T-helper 1 cell (primary cell): ENCODE data around the gene CKAP4.

Source experiments
- DNase-seq, 5 donors: peaks; one replicate each; pipeline ENCODE4 v3.0.0-alpha.2; 2012 to 2020

Gene CKAP4

GRCh38 chr12:106239951-106240335, 7.9 kb downstream of the CKAP4 start:
- no peak for DNase-seq

DNA sequence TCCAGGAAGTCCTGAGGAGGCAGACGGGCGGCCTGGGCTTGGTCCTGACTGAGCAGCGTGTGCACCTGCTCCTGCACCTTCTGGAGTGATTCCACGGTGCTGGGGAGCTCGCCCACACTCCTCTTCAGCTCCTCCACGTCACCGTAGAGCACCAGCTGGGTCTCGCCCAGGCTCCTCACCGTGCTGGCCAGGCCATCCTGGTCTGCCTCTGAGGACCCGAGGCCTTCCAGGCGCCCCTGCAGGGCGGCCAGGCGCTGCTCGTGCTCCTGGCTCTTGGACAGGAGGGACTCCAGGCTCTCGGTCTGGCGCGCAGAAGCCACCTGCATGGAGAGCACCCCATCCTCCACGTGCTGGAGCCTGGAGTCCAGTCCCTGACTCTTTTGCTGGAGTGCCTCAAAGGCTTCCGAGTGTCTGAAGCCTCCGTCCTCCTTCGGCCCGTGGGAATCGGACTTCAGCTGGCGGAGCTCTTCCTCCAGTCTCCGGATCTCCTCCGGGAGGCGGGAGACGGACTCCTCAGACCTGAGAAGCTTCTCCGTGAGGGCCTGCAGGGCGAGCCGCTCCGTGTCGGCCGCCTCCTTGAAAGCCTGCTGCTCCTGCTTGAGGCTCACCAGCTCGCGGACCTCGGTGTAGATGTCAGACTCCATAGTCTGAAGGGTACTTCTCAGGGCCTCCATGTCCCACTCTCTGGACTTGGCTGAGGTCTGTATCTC, 8.4 kb downstream of the CKAP4 start:
- no peak for DNase-seq

- DNase-seq, result no peak
Observed at GRCh38 chr12:106238146-106238545, 9.7 kb downstream of the CKAP4 start.

DNA sequence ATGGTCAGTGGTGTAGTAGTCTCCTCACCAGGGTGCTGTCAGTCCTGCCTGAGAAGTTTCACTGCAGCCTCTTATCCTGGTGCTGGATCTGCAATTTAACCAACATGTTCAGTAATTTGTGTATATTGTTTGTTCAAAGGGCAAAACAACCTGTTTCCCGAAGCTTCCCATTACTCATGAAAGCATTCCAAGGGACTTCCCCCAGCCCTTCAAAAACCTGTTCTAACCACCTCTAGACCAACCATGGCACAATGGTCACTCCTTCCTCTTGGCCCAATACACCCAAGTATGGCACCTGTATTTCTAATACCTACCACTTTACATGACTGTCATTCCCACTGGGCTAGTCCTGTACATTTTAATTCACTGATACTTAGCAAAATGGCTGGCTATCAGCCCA, 12.1 kb downstream of the CKAP4 start:
- no peak for DNase-seq

DNA sequence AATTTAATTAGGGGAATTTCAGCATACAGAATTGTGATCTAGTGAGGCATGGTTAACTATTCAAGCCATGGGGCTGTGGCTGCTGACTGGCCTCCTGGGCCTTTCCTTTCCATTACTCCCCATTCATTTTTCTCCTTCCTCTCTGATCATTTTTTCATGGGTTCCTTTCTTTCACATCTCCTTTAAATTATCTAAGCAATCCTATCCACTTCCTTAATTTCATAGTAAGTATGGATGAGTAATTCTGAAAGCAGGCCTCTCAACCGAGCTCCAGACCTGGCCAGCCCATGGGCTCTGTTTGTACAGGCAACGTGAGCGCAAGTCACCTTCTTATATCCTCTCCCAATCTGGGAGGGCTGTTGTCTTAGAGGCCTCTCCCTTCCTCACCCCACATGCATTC, 13.4 kb downstream of the CKAP4 start:
- no peak for DNase-seq

DNA sequence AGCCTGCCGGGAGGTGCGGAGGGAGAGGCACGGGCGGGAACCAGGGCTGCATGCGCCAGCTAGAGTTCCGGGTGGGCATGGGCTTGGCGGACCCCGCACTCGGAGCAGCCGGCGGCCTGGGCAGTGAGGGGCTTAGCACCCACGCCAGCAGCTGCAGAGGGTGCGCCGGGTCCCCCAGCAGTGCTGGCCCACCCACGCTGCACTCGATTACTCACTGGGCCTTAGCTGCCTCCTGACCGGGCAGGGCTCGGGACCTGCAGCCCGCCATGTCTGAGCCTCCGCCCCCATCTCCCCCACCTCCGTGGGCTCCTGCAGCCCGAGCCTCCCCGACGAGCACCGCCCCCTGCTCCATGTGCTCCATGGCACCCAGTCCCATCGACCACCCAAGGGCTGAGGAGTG, 14.8 kb downstream of the CKAP4 start:
- DNase-seq, result no peak

- no peak for DNase-seq
Observed at GRCh38 chr12:106229036-106229591, 18.7 kb downstream of the CKAP4 start.

DNA sequence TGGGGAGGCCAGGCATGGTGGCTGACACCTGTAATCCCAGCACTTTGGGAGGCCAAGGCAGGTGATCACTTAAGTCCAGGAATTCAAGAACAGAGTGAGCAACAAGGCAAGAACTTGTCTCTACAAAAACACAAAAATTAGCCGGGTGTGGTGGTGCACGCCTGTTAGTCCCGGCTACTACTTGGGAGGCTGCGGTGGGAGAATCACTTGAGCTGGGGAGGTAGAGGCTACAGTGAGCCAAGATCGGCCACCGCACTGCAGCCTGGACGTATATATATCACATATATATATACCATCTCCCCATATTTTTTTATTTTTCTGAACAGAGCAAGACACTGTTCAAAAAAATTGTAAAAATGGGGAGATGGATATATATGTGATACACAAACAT, 19.5 kb downstream of the CKAP4 start:
- no peak for DNase-seq

DNA sequence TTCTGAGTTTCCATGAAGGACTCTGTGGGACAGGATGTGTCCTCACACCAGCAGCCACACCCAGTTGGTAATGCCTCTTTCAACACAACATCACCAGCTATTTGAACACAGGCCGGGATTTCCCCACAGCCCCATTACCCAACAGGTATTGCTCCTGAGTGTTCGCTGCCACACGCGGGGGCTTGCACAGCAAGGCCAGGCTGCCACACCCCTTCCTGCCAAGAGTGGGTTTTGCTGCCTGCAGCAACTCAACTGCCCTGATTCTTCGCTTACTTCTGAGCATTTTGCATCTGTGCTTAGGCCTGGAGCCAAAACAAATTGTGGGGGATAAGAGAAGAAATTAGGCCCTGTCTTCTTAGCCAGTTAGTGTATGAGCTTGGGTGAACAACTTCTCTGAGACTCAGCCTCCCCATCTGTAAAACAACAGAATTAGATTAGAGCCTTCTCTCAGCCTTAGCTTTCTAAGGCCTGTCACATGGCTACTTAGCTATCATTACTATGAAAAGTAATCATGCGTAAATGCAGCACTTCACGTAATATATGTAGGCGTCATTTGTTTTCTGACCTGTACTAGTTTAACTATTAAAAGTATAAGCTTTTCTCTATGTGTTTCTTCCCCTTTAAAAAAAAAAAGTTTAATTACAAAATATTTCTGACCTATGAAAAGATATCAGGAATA, 20.0 kb downstream of the CKAP4 start:
- DNase-seq, result peak in 4 of 5 donors; percentile 29 to 75 (median 41)

DNA sequence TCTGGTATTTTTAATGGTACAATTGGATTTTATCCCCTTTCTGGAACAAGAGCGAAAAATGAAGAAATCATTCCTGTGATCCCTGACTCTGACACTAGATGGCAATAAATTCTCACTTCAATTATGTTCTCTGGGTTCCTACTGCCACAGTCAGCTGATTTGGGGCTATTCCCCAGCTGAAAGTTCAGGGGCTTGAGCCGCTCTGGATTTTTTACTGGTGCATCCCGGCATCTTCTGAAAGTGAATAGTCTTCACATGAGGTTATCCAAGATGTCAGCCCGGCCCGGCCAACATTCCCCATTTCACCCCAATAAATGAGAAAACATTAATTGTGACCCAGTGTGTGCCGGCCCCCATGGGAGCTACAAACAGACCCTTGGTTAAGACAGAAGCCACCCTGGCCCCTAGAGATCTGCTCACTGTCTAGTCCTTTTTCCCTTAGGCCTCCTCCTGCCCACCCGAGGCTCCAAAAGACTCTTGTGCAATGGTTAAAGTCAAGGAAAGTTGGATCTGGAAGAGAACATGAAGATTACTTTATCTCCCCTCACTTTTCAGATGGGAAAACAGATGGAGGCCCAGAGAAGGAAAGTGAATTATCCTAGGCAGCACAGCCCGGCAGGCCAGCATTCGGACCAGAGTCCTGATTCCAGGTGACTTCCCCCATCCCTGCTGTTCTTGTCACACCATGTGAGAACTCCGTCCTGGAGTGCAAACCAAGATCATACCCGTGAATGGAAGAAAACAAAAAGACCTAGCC, 20.8 kb downstream of the CKAP4 start:
- peak in 1 of 5 donors; percentile 48 for DNase-seq

DNA sequence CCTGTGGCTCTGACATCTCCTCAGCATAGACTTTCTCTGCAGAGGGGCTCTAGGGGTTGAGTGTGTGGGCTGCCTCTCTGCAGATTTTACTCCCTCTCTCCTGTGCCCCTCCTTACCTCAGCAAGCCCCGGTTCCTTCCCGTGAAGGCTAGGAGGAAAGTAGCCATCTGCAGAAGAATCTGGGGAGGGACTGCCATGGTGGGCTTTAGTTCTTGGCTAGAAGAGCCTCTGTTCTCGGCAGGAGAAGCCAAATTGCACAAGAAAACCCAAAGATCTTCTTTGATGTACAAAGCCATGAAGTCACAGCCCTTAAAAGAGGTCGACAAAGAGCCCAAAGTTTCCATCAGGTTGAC, 23.5 kb downstream of the CKAP4 start:
- DNase-seq, result no peak

DNA sequence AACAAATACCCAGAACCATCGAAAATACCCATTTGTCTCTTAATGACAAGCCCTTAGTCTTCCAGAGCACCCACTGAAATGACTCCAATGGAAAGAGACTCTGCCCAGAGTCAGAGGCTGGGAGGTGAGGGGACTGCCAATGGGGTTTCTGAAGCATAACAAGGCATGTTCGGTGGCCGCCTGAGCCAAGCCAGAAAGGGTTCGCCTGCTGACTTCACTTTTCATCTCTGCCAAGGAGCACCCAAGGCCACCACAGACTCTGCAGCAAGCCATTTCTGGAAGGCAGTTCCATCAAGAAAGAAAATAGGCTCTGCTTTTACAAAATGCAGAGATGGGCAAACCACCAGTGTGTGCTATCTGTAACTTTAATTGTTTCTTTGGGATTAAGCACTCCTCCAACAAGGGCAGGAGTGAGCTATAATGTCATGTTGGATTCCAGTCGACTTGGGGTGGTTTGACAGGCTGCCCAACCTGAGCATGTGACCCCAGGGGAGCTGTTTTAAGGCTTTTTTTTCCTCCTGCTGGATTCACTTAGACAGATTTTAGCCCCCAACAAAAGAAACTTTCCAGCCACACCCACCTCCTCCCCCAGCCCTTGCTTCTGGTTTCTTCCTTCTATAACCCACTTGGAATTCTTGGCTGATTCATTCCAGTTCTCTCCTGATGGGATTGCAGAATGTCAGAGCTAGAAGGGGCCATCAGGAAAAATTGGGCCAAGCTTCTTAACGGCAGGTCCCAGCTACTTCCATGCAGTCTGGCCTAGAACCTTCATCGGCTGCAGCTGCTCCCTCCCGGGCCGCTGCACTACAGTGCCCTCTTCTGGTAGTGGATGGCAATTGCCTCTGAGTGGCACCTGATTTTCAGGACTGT, 24.1 kb downstream of the CKAP4 start:
- peak; percentile 32 to 60 (median 54) for DNase-seq

DNA sequence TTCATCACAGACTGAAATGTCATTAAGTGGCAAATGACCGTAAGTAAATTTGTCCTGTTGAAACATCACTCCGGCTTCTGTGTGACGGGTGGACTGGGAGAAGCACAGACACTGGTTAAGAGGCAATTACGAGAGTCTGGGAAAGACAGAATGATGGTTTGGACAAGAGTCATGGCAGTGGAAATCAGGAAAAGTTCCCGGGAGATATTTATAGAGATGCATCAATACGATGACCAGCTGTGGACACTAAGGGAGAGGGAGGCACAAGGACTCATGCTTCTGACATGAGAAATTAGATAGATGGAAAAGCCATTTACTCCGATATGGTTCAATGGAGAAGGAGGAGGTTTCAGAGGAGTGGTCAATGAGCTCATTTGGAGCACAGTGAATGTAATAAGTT, 27.3 kb downstream of the CKAP4 start:
- DNase-seq, result no peak

DNA sequence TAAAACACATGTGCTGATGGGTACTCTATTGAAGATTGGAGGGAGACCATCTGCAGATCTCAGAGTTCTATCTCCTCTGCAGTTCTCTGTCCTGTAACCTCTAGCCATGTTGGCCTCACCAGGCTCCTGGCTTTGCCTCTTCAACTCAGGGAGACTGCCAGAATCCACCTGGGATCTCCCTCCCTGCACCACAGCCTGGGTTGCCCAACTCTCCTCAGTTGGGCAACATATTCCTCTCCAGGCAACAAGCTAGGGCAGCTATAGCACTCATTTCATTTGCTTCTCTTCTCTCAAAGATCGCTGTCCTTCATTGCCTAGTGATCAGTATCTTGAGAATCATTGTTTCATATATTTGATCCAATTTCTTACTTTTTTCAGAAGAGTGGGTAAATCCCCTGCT, 28.8 kb downstream of the CKAP4 start:
- DNase-seq, result no peak

- DNase-seq, result no peak
Observed at GRCh38 chr12:106217706-106218105, 30.1 kb downstream of the CKAP4 start.

DNA sequence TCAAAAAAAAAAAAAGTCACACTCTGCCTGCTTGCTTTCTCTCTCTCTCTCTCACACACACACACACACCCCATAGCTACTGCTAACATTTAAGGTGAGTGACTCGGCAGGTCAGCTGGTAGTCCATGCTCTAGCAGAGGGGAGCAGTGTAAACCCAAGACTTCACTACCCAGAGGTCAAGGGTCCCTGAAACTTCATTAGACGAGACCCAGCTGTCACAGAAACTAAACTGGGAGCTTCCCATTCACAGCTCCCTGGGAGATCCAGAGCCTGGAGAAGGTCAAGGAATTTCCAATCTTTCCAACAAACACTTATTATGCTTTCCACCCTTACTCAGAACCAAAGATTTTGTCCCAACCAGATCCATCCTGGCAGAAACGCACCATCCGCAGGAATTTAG, 33.2 kb downstream of the CKAP4 start:
- no peak for DNase-seq

GRCh38 chr12:106213662-106214061, 34.2 kb downstream of the CKAP4 start:
- DNase-seq, result no peak

- no peak for DNase-seq
Observed at GRCh38 chr12:106211973-106212372, 35.8 kb downstream of the CKAP4 start.

DNA sequence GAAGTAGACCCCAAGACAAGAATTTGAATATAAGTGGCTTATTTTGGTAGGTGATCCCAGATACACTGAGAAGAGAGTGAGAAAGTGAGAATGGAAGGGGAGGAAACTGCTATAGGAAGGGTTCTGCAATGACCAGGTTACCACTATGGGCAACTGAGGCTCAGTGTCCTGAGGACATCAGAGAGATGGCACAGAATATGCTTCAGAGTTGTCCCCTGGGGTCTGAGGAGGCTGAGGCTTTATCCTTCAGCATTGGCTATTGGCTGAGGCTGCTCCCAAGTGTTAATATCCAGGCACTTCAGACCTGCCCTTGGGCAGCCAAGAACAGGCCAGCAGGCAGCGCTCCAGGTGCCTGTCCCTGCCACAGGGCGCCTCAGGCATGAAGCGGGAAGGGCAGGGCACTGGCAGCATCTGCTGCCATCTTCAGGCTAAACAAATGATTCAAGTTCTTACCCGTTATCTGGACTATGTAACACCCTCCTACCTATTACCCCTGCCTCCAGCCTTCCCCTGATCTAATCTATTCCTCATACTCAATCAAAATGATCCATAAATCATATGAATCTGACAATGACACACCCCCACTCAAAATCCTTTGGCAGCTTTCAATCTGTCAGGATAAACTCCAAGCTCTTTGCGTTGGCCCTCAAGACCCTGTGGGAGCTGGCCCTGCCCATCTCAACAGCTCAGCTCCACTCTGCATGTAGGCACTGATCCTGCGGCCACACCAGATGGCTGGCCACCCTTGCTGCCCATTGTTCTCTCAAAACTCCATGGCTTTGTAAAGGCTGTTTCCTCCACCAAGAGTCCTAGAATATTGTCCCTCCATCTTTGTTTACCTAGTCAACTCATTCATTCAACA, 42.4 kb downstream of the CKAP4 start:
- no peak for DNase-seq

DNA sequence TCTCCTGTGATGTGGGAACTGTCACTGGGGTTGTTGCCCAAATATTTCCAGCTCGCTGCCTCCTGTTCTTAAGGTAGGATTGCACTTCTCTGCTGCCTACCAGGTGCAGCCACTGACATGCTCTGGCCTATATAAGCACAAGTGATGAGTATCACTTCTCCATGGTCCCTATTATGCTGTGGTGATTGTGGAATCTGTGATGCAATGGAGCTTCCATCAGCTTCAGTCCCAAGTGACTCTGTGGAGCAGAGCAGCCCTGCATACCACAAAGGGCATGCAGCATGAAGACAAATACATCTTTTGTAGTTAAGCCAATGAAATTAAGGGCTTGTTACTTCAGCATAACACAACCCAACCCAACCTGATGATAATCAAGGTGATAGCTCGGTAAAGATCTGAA, 43.5 kb downstream of the CKAP4 start:
- DNase-seq, result no peak

DNA sequence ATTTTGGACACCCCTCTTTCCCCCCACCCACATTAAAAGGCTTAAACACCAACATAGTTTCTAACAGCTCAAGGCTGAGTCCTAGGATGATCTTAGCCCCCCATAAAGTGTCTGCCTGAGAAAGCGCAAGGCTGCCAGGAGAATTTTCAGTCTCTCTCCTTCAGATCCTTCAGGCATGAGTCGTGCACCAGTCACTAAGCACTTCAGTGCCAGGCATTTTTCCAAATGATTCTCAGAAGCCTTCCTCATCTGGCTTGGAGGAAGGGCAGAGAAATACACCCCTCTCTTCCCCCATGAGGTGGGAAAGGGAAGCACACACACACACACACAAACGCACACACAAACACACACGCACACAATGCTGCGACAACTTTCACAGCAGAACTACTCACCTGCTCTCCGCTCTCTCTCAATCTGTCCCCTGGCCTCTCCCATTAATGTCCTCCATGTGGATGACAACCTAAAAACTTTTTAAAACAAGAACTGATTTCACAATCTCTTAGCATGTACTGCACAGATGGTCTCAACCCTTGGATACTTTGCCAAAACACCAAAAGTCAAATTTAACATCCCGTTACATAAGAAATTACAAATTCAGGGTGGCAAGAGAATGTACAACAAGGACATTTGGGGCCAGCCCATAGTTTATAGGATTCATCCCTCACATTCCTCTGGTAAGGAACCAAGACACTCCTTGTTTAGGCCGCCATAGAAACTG, 49.8 kb downstream of the CKAP4 start:
- DNase-seq, result no peak
